Stimulated activated CD4-positive, alpha-beta T cell treated with anti-CD3 and anti-CD28 coated beads, Interleukin-4, amount 100 ng/mL, for 4 hours (primary cell): ENCODE data around the gene PADI3.

ENCODE experiments used
- DNase-seq, 2 experiments: peaks; one replicate each; pipeline ENCODE4 v3.0.0-alpha.2; 2020

PADI3 gene, protein sequence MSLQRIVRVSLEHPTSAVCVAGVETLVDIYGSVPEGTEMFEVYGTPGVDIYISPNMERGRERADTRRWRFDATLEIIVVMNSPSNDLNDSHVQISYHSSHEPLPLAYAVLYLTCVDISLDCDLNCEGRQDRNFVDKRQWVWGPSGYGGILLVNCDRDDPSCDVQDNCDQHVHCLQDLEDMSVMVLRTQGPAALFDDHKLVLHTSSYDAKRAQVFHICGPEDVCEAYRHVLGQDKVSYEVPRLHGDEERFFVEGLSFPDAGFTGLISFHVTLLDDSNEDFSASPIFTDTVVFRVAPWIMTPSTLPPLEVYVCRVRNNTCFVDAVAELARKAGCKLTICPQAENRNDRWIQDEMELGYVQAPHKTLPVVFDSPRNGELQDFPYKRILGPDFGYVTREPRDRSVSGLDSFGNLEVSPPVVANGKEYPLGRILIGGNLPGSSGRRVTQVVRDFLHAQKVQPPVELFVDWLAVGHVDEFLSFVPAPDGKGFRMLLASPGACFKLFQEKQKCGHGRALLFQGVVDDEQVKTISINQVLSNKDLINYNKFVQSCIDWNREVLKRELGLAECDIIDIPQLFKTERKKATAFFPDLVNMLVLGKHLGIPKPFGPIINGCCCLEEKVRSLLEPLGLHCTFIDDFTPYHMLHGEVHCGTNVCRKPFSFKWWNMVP

DNA sequence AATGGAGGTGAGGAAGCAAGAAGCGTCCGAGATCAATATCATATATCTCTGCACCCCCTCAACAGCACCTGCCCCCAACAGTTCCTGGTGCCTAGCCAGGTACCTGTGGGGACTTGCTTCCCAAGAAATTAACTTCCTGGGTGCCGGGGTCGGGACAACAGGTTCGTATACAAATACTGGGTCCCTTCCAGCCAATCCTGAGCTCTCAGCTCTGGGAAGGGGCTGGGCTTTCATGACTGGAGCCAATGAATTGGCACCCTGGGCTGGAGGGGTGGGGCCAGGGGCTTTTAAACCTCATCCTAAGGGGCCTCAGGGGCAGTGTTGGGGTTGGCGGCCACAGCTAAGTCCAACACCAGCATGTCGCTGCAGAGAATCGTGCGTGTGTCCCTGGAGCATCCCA, at the start of gene PADI3:
Gene PADI3 (plus strand): TSS at position 318 of the 400 bp plus-strand sequence. CDS start 40 bp downstream, at position 358.
- DNase-seq, result no peak

DNA sequence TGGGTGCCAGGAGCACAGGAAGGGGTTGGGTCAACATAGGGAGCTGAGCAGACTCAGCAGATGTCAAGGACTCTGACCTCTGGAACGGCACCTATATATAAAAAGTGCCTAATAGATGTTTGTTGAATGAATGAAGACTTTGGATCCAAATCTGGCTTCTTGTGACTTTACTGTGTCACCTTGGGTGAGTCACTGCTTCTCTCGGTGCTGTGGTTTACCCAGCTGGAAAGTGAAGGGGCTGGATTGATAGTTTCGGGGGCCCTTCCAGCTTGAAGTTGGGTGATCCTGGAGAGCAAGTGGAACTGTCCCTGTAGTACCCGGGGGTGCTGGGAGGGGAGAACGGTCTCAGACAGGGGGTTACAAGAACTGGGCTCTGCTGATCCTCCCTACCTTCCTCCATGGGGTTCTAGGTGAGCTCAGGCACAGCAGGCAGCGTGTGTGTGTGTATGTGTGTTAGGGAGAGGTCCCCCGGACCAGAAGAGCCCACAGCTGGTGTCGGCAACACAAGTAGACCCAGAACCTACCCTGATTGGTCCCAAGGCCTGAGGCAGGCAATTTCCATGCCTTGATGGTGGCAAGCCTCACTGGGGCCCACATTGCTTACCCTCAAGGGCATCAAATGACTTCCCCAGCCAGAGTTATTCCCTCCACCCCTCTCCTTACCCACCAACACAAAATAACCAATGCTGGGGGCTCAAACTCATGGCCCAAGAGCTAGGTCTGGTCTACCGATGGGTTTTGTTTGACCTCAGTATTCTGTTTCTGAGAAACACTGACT, 49.4 kb upstream of the PADI3 start:
- DNase-seq, result no peak

DNA sequence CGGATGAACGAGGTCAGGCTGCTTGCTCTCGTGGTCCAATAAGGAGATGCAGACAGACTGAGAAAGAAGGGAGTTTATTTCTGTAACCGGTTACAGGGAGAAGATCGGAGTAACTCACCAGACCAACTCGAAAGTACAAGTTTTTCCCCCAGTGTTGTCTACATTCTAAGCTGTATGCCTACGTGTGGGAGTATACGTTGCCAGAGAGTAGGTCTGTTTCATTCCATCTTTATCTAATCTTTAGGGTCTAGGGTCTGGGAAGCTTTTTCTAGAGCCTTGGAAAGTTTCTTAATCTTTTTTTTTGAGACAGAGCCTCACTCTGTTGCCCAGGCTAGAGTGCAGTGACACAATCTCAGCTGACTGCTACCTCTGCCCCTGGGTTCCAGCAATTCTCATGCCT, 48.7 kb upstream of the PADI3 start:
- DNase-seq, result no peak

DNA sequence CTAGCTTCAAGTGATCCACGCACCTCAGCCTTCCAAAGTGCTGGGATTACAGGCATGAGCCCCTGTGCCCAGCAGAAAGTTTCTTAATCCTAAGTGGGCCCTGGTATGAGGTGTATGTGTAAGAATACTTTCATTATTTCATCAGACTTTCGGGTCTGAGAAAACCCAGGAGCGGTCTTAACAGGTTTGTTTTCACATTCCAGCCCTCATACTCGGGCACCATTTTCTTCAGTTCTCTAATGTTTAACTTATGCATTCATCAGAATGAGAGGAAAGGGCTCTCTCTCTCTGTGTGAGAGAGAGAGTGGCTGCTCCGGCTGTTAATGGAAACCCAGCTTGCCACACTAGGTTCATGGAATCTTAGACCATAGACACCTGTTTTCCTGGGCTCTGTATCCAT, 48.1 kb upstream of the PADI3 start:
- DNase-seq, result no peak

DNA sequence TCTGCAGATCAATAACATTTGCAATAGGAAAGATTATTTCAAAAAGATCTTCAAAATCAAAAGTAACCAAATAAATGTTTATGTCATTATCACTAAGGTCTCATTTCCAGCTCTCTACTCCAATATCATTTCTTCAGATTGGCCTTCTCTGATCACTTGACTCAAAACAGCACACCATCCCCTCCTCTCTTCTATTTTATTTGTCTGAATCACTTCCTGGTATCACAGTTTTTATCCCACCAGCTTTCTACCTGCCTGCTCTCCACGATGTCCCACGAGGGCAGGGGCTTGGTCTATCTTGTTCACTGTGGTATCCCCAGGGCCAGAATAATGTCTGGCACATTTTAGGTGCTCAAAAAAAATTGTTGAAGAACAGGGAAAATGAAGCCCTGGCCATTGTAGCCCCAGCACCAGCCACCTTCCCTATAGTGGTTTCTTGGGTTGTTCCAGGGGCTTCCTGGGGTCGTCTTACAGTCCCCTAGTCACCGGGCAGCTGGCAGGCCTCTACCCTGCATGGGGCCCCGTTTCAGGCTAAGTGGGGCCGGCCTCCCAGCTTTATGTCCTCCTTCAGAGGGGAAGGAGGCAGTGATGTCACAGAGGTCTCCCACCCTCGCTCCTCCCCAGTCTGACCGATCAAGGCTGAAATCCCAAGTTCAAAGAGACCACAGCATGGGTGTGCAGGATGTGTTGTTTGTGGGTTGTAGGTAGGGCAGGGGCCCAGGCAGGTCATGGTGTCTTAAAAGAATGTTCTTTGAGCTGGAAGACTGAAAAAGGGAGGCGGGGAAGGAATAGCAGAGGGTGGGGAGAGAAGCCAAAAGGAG, 47.5 kb upstream of the PADI3 start:
- peak in 1 of 2 experiments; percentile 3 for DNase-seq

DNA sequence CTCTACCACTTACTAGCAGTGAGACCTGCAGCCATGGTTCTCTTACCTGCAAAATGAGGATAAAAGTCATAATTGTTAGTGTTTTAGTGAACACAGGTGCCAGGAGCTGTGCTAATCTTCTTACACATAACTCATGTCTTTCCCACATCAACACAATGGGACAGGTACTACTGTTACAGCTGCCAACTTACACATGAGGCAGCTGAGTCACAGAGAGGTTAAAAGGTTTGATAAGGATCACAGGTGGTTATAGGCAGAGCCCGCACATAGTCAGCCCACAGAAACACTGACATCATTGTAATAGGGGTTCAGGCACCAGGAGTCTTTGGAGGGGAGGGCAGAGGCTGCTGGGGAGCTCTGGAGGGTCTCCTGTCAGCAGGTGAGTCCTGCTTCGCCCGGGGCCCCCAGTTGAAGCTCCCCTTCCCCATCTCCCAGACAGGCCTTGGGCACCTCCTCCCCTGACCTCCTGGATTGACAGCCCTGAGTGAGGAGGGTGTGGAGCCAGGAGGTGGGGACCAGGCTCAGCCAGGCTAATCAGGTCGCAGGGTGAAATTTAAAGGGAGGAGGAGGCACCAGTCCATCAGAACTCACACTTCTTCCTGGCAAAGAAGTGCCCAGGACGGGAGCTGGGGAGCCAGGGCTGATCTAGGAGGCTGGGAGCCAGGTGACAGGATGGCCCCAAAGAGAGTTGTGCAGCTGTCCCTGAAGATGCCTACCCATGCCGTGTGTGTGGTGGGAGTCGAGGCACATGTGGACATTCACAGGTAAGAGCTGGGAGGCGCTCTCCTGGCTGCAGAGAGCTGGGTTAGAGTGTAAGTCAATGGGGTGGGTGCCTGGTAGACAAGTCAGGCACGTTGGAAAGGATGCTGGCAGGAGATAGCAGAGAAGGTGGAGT, 44.1 kb upstream of the PADI3 start, which contains the start of gene PADI1:
Gene PADI1 (plus strand): TSS at position 583 of the 895 bp plus-strand sequence. CDS start 90 bp downstream, at position 673.
- DNase-seq, result no peak

DNA sequence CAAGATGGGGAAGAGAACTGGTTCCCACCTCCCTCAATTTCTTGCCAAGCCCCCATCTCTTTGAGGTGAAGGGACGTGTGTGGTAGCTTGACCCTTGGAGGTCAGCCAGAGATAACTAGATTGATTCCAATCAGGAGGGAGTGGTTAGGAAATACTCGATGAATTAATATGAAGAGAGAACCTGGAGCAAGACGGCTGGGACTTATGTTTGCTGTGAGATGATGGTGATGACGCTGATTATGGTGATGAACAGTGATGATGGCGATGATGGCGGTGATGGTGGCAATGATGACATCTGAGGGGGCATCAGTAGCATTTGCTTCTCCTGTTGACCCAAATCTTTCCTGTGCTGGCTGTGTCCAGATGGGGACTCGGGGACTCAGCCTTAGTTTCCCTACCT, 43.2 kb upstream of the PADI3 start:
- no peak for DNase-seq

DNA sequence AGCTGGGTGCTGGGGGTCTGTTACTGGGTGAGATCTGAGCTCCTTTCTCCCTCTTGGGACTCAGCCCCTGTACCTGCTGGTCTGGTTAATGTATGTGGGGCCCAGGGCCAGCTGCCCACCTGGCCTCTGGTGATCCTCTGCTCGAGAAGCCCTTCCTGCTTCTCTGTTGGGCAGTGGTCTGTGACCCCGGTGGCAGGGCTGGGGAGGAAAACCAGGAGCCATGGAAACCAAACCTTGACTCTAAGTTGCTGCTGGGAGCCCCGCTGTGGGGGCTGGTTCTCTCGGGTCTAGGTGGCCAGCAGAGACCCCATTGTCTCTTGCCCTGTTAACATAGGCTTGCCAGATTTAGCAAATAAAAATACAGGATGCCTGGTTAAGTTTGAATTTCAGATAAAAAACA, 42.7 kb upstream of the PADI3 start:
- DNase-seq, result no peak

DNA sequence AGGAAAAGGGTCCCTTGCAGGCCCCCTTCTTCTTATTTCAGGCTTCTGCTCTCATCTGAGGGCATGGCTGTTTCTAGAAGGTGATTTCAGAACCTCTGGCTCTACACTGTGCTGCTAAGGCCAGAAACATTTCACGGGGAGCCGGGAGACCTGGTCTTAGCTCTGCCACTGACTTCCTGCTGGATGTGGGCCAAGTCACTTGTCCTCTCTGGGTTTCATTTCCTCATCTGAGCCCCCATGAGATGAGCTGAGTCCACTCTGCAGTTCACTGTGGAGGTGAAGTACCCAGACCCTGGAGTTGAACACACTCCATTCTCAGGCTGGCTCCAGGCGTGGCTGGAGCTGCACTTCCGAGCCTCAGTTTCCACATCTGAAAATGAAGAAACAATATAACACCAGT, 41.9 kb upstream of the PADI3 start:
- no peak for DNase-seq

DNA sequence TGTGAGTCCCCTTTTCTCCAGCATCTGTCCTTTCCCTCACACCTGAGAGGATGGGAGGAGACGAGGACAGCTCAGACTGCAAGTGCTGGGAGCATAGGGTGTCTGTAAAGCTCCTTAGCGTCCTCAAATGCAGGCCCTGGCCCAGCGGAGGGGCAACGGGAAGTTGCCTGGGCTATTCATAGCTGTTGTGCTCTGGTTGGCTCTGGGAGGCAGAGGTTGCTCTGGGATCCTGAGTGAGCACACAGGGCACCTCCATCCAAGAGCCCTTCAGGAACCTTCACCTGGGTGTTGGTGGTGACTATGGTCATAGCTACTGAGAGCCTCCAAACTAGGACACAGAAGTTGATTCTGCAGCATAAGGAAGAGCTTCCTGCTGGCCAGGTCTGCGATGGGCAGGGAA, 41.4 kb upstream of the PADI3 start:
- DNase-seq, result no peak

DNA sequence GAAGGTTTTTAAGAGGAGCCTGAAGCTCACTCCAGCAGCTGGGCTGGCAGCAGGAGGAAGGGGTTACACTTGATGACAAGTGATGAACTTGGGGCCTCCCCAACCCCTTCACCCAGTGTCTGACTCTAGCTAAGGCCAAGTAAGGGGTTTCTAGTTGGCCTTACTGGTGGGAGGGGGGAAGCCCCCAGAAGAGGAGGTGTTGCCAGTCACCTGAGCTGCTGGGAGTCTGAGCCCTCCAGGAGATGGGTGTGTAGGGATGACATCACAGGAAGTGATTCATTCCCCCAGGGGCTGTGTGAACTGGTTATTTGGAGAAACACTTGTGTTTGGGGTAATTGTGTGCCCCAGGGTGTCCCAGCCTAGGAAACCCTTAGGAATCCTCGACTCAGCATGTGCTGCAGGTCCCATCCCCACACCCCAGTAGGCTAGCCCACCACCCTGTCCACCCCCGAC, 40.9 kb upstream of the PADI3 start:
- DNase-seq, result peak; percentile 35 to 69

DNA sequence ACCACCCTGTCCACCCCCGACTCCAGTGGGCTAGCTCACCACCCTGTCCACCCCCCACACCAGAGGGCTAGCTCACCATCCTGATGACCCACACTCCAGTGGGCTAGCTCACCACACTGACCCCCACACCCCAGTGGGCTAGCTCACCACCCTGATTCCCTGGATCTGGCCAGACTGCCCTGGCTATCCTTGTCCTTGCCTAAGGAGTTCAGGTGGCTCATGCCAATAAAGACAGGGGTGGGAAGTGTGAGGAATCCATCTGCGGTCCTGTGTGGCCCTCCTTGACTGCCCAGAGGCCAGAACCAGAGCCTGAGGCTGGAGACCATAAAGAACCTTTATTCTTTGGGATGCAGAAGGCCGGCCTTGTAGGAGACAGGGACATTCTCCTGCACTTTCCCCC, 40.4 kb upstream of the PADI3 start:
- no peak for DNase-seq

DNA sequence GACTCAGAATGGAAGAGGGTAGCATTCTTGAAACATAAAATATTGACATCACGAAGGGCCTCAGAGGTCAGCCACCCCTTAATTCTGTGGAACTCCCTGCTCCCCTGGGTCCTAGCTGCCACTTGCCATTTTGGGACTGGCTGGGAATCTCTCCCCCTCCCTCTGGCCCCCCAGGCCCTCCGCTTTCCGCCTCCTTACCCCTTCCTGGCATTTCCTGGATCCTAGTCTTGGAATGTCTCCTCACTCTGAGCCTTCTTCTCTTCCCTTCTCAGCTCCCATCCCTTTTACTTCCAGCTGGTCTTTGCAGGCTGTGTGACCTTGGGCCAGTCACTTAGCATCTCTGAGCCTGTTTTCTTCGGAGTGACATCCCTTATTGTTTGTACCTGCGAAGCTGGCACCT, 39.5 kb upstream of the PADI3 start:
- no peak for DNase-seq

DNA sequence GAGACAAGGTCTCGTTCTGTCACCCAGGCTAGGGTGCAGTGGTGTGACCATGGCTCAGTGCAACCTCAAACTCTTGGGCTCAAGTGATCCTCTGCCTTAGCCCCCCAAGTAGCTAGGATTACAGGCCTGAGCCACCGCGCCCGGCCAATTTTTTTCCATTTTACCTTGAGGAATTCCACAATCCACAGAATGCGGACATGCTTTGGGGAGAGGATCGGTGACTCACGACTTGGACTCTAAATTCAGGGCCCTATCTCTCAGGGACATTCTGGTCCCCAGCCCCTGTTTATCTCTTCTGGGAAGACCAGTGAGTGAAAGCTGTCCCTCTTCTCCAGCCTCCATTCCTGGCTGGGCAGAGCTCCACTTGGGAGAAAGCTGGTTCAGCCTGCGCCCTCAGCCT, 38.7 kb upstream of the PADI3 start:
- no peak for DNase-seq

DNA sequence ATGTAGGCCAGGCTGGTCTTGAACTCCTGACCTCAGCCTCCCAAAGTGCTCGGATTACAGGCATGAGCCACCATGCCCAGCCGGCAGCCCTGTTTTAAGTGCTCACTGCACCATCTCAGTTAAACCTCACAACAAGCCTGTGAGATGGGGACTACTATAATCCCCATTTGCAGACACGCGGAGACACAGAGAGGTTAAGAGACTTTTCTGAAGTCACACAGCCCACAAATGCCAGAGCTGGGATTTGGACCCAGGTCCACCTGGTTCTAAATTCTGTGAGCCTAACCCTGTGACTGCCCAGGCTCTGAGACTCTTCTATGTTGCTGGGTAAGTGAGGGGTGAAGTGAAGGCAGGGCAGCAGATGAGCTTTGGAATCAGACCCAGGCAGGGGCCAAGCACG, 37.5 kb upstream of the PADI3 start:
- DNase-seq, result no peak

DNA sequence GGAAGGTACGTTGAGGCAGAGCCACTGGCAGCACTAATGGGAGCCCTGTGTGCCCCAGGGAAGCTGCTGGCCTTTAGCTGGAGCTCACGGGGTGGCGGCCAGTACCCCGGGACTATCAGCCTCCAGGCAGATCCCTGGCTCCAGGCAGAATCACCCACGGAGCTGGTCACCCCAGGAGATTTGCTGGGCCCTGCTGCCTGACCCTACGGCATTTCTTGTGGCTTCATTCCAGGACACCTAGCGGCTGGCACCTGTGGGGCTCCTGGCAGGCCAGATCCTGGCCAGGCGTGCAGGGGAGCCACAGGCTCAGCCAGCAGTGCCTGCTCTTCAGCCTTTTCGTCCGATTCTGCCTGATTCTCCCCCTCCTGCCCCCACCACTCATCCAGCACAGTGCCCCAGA, 36.9 kb upstream of the PADI3 start:
- no peak for DNase-seq

DNA sequence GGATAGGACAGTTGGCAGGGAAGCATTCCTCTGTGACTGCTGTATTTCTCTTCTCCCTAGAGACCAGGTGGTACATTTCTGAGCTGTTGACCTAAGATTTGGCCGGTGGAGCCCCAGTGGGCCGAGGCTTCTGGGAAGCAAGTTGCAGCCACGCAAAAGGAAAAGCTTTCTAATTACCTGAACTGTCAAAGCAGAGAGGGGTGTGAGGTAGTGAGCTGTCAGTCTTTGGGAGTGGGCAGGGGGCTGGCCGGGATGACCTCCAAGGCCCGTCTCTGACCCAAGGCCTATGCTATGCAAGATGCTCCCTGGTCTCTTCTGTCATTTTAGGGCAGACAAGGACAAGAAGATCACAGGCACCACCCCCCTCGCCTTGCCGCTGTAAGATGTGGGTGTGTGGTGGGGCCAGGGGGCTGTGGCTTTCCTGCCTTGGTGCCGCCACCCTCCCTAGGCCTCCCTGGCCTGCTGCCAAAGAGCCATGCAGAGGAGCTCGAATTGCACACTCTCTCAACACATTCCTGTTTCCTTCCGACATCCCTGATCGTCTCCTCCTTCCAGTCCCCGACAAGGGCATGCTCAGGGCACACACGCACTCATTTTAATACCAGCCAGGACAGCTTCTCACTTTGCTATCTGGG, 36.3 kb upstream of the PADI3 start:
- peak; percentile 41 to 44 for DNase-seq

DNA sequence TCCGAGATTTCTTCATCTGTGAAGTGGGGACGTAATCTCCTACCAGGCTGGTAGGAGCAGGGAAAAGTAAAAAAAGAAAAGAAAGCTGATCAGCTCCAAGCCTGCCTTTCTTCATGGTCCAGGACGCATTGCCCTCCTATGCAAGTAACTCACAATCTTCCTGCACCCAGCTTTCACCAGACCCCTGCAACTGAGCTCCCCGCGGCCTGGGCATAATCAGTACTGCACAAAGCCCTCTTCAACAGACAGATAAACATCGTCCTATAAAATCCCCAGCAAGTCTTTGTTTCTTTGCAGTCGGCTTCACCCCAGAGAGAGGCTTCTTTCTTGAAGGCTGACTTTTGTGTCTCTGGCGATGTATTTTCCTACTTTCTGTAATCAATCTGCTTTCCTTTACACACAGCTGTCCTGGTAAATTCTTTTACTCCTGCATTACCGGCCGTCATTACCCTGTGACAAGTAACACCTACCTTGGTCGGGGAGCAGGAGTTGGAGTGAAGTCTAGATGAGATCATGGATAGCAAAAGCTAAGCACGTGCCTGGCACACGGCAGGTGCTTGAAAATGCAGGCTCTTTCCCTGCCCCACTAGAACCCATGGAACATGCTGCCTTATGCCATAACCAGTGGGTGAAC, 35.6 kb upstream of the PADI3 start:
- DNase-seq, result no peak

DNA sequence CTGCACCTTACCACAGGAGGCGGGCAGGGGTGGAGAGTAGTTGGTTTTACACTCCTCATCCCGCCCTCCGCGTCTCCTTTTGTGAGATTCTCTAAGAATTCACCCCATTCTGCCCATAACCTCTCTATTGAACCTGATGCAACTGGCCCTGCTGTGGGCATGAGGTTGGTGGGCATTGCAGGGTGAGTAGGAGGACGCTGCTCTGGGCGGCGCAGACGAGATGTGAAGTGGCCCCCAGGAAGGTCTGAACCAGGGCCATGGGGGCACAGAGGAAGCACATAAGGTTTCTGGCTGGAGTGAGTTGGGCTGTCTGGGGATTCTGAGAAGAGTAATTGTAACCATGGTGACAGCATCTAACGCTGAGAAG, 35.1 kb upstream of the PADI3 start:
- DNase-seq, result no peak

DNA sequence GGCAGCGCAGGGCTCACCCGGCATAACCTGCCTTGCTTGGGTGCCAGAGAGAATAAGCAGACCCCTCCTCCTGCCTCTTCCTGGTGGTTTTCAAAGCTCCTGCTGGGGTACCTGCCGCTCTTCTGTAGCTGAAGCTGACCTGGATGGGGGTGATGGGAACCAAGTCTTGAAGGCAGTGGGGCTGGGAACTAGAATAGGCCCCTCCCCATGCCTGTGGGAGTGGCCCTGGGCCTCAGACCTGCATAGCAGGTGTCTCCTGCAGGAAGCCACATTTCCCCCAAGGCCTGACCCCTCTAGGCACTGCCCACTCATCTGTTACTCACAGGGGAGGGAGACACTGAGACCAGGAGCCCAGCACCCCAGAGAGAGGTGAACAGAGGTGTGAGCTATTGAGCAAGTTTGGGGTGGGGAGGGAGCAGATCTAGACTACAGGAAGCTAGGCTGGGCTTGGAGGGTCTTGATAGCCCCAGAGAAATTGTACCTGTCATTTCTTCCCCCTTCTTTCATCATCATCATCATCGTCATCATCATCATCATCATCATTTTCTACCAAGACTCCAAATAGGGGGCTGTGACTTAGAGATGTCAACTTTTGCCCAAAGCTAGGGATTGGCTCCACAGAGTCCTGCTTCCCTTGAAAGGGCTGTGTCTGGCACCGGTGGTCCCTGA, 33.9 kb upstream of the PADI3 start:
- DNase-seq, result no peak
